GM18526 (cell line): Measurements from ENCODE around the gene RPS6KC1.

Experiments used
- POLR2A ChIP-seq: IDR thresholded peaks from 3 replicates; pipeline ENCODE4 v1.6.1; 2011; ENCODE audit not compliant: insufficient read length; ENCODE audit errors: extremely low read depth

The RPS6KC1 gene

GRCh38 chr1:213244664-213245091 is 193.6 kb downstream of the RPS6KC1 start:
- no peak for TF ChIP-seq POLR2A

DNA sequence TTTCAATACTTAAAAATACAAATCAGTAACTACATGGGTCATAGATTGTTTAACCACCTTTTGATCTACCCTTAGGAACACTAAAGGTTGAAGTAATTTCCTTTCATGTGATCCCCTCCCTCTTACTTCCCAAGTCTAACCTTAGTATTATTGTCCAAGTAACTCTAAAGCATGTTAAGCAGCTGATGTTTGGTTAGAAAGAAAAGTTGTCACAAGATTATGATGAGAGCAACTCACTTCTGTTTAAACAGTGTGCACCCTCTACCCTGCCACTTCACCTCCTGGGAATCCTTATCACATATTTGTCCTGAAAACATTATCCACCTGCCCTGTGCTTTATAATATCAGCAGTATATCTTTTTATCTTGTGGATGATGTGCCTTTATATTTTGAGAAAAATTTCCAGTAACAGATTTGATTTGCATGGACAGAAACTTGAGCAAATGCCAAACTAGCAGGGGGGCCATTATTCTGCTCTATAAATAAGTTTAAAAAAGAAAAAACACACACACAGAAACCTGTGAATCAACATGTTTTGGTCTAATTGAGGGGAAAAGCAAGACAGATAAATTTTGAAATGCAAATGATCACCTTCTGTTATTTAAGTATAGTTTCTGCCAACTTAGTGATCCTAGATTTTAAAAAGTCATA is 194.3 kb downstream of the RPS6KC1 start:
- no peak for TF ChIP-seq POLR2A

- TF ChIP-seq POLR2A = no peak
Measured at GRCh38 chr1:213247038-213247437, 196.0 kb downstream of the RPS6KC1 start.

DNA sequence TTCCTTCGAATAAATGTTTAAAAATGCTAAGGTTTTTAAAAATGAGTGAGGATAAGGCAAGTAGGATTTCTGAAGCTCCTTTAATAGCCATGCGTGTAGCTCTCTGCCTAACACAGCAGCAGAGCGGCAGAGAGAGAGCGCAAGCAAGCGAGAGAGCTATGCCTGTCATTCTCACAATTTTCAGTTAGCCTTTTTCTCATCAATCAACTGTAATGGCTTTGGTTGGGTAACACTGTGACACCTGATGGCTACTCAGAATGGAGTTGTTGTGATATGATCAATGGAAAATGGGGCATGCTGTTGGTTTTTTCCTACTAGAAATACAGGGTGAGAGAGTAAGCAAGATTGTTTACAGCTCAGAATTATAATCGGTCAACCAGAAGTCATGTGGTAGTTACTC is 198.4 kb downstream of the RPS6KC1 start:
- TF ChIP-seq POLR2A = no peak

GRCh38 chr1:213250041-213250440 is 199.0 kb downstream of the RPS6KC1 start:
- TF ChIP-seq POLR2A = no peak

- no peak for TF ChIP-seq POLR2A
Measured at GRCh38 chr1:213250446-213250845, 199.4 kb downstream of the RPS6KC1 start.

GRCh38 chr1:213251972-213252371 is 200.9 kb downstream of the RPS6KC1 start:
- no peak for TF ChIP-seq POLR2A

DNA sequence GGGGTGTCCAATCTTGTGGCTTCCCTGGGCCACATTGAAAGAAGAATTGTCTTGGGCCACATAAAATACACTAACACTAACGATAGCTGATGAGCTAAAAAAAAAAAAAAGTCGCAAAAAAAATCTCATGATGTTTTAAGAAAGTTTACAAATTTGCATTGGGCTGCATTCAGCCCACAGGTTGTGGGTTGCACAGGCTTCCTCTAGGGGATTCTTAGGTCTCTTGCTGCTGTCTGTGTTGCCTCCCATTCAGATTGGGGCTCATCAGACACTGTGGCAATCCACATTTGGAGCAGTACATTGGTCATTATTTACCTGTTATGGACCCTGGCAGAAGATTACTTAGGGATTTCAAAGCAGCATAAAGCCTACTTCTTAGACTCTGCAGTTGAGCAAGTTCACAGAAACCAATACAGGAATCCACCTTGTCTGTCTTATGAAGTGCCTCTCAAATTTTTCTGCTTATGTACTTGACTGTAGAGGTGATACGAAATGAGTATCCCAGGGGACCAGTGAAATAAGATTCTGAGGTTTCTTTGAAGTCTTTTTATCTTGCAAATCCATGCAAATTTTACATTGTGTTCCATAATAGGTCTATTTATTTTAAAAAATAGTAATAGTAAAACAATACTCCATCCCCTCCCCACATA is 205.5 kb downstream of the RPS6KC1 start:
- TF ChIP-seq POLR2A = no peak

DNA sequence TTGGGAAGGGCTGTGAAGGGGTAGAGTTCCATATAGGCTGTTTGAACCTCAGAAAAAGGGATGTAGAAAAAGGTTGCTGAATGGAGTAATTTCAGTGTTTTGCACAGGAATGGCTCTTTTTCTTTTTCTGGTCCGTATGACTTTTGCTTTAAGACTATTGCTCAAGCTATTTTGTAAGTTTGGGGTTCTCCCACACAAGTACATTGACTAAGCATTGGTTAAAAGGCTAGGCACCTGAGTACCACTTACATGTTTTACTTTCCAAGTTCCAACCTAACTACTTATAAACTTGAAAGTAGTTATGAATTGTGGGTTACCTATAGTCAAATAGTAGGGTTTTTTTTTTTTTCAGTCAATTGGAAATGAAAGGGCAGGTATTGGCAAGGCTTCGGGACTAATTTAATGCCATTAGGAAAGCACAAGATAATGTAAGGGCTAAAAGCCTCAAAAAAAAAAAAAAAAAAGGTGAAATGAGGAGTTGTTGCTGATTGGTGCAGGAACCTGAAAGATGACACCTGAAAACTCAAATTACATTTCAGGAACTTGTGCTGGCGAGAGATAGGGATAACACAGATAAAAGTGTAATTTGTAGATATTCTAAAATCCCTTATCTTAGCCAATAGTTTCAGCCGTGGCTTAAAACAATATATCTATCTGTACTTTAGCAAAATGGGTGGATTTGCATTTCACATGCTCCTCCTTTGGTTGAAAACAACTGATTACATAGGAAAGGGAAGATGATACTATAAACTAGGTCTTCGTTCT is 209.5 kb downstream of the RPS6KC1 start:
- no peak for TF ChIP-seq POLR2A

DNA sequence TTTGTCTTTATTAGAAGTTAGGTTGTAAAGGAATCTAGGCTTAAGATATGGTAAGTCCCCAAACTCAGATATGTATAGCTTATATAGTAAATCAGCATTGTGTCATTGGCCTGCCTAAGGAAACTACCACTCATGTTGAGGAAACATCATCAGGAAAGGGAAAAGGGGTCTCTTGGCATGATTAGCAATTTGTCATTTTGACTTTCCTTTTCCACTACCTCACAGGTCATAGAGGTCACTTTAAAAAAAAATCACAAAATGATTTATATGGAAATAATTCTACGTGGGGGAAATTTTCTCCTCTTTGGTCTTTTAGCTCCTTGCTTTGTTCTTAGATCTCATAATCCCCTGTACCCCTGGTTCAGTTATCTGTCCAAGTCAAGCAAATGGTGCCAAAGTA is 213.5 kb downstream of the RPS6KC1 start:
- no peak for TF ChIP-seq POLR2A

GRCh38 chr1:213266983-213267772 is 216.1 kb downstream of the RPS6KC1 start:
- no peak for TF ChIP-seq POLR2A

DNA sequence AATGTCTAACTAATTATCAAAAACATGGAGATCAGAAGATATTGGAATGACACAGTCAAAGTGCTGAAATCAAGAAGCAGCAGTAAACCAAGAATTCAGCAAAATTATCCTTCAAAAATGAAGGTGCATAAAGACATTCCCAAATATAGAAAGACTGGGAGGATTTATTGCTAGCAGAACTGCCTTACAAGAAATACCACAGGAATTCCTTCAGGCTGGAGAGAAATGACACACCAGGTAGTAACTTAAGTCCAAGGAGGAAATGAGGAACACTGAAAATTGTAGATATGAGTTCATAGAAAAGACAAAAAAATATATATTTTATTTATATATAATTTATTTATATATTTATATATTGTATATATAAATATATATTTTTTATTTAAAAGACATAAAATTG is 217.2 kb downstream of the RPS6KC1 start:
- TF ChIP-seq POLR2A = no peak

GRCh38 chr1:213269829-213270228 is 218.8 kb downstream of the RPS6KC1 start:
- TF ChIP-seq POLR2A = no peak

DNA sequence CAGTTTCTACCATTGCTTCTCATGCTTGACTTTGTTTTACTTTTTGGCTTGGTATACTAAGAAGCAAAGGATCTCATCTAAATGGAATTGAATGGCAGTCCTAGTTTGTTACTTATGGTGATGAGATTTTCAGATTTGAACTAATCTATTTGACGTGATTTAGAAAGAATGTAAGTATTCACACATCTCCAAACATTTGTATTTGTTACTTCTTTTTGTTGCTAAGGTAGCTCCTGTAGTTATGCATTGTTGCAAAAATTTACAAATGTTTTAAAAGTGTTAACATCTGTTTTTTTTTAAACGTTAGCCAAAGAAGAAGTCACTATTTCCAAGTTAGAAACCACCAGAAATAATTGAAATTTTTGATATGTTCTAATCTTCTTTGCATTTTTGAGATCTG is 222.5 kb downstream of the RPS6KC1 start:
- no peak for TF ChIP-seq POLR2A

DNA sequence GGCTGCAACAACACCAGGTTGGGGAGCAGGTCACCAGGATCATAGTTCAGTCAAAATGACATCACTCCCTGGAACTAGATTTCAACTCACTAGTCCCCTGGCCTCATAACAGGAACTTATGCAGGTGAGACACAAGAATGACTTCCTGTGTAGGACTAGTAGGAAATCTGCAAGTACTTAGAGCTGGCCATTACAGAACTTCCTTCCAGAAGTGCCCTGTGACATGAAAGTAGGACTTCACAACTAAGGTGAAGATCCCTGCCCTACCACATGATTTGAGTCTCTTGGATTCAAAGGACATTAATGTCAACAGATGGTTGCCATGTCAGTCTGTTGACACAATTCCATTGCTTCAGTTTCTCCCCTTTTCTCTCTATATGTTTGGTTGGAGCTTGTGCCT is 223.1 kb downstream of the RPS6KC1 start:
- TF ChIP-seq POLR2A = no peak
